Esophagus (tissue), 2 donors: Measurements from ENCODE around the gene SYNPR. TPM values are rescaled to one million over a fixed set of nuclear protein-coding genes. Genes with fewer than 3 reads are reported as not detected.

Source experiments
- H3K27ac ChIP-seq, 2 donors: one replicate each; pipeline ENCODE4 v1.5.1; 2013; ENCODE audit warnings: low read depth in 2 of 2, mild to moderate bottlenecking in 2 of 2, inconsistent platforms in 1 of 2, low read length in 1 of 2, moderate library complexity in 1 of 2
- H3K27me3 ChIP-seq, 2 donors: one replicate each; pipeline ENCODE4 v1.6.1; 2013; ENCODE audit warnings: low read length in 2 of 2, control low read depth in 1 of 2, mild to moderate bottlenecking in 1 of 2; ENCODE audit not compliant: insufficient read depth in 2 of 2, control insufficient read depth in 1 of 2
- H3K36me3 ChIP-seq, 2 donors: one replicate each; pipeline ENCODE4 v1.6.1; 2013; ENCODE audit warnings: low read length in 1 of 2; ENCODE audit not compliant: control insufficient read depth in 2 of 2, insufficient read depth in 2 of 2
- H3K4me1 ChIP-seq, 2 donors: one replicate each; pipeline ENCODE4 v1.6.1; 2013; ENCODE audit warnings: low read length in 1 of 2; ENCODE audit not compliant: control insufficient read depth in 2 of 2, insufficient read depth in 2 of 2
- H3K4me3 ChIP-seq, 2 donors: one replicate each; pipeline ENCODE4 v1.5.1; 2013; ENCODE audit warnings: low read length in 2 of 2, mild to moderate bottlenecking in 2 of 2, low read depth in 1 of 2, moderate library complexity in 1 of 2
- H3K9me3 ChIP-seq, 2 donors: one replicate each; pipeline ENCODE4 v1.6.1; 2013; ENCODE audit warnings: mild to moderate bottlenecking in 2 of 2, low read depth in 1 of 2, low read length in 1 of 2, moderate library complexity in 1 of 2; ENCODE audit not compliant: control insufficient read depth in 2 of 2, insufficient read depth in 1 of 2
- WGBS, 2 donors: extraction: QIAGEN DNeasy Blood & Tissue Kit; methylation state at CpG; one replicate each; pipeline ENCODE4 v1.1.7; 2013; 5-methylcytosine and 5-hydroxymethylcytosine counted together
- polyA plus RNA-seq, 2 donors: library from polyadenylated mRNA; stranded (reverse); fragments of 200-250 nt; gene quantifications; one replicate each; pipeline ENCODE4 v1.2.3, GENCODE V29; 2013
- donor health status: healthy with polysubstance abuse.
- donor health status: Bipolar disorder and iron deficiency.

Gene SYNPR
- polyA plus RNA-seq, 2 donors = not detected

DNA sequence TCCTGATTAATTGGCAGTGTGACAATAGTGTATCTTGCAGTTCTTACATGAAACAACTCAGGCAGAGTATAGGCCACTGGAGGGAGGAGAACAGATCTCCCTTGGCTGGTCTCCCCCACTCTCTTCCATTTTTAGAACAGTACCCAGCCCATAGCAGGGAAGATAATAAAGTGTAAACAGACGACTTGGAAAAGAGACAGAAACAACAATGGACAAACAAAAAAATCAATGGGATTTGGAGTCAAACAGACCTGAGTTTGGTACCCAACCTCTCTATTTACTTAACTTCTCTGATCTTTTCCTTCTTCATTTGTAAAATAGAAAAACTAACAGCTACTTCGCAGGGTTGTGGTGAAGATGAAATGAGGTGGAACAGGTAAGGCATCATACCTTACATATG is 315.7 kb downstream of the SYNPR start:
- H3K27me3 ChIP-seq = no peaks in the 10 kb centered on the region
- no peaks in the 10 kb centered on the region for H3K4me1 ChIP-seq
- H3K36me3 ChIP-seq = no peaks in the 10 kb centered on the region
- no peak overlapping the region for H3K4me3 ChIP-seq
- peaks cover 0 to 2% of the 10 kb centered on the region in 2 donors for H3K9me3 ChIP-seq
- 50 to 60% methylated on average over 2 of the region's 2 CpGs for WGBS, 2 donors
- no peak overlapping the region for H3K27ac ChIP-seq

- no peaks in the 10 kb centered on the region for H3K27me3 ChIP-seq
- no peak overlapping the region for H3K4me3 ChIP-seq
- no peaks in the 10 kb centered on the region for H3K4me1 ChIP-seq
- H3K36me3 ChIP-seq = no peaks in the 10 kb centered on the region
- no peak overlapping the region for H3K27ac ChIP-seq
- H3K9me3 ChIP-seq = no peaks in the 10 kb centered on the region
Measured at GRCh38 chr3:63595221-63595620, 317.1 kb downstream of the SYNPR start.

DNA sequence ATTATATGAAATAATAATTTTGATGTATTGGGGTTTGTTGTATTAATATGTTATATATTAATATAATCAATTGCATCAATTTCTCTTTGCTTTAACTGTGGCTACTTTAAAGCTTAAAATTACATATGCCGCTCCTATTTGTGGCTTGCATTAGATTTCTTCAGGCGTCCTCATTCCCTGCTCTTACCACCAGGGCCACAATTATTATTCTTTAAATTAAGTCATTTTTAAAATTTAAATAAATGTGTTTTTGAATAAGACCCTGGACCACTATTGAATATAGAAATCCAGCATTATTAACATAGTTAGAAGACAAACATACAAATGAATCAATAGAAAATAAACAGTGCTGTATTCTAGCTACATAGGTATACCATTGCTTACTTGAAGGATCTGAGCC is 318.9 kb downstream of the SYNPR start:
- no peak overlapping the region for H3K27ac ChIP-seq
- H3K4me1 ChIP-seq = no peaks in the 10 kb centered on the region
- 84 to 92% methylated on average over 2 of the region's 2 CpGs for WGBS, 2 donors
- no peak overlapping the region for H3K4me3 ChIP-seq
- no peaks in the 10 kb centered on the region for H3K36me3 ChIP-seq
- no peaks in the 10 kb centered on the region for H3K9me3 ChIP-seq
- H3K27me3 ChIP-seq = no peaks in the 10 kb centered on the region

DNA sequence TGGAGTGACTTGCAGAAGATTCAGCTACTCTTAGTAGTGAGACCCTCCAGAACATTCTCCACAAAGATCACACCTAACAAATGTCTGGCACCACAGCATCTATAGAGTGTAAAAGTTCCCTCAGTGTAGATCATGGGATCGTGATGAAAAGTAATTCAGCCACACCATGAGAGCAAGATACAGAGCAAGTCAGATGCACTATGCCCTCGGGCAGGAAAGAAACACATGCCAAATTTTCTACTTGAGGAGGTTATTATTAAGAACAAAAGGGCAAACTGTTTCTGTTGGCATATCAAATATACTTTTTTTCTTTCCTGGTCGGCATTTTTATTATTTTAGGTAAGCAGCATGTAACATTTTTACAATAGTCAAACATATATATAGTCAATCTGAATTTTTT is 329.6 kb downstream of the SYNPR start:
- no peak overlapping the region for H3K4me3 ChIP-seq
- no peaks in the 10 kb centered on the region for H3K4me1 ChIP-seq
- no peaks in the 10 kb centered on the region for H3K27me3 ChIP-seq
- 43 to 45% methylated on average over 3 of the region's 3 CpGs for WGBS, 2 donors
- no peak overlapping the region for H3K27ac ChIP-seq
- H3K9me3 ChIP-seq = no peaks in the 10 kb centered on the region
- no peaks in the 10 kb centered on the region for H3K36me3 ChIP-seq

- no peaks in the 10 kb centered on the region for H3K9me3 ChIP-seq
- H3K27me3 ChIP-seq = no peaks in the 10 kb centered on the region
- WGBS, 2 donors = 78 to 81% methylated on average over 7 of the region's 7 CpGs
- no peaks in the 10 kb centered on the region for H3K36me3 ChIP-seq
- H3K27ac ChIP-seq = no peak overlapping the region
- no peak overlapping the region for H3K4me3 ChIP-seq
- no peaks in the 10 kb centered on the region for H3K4me1 ChIP-seq
Measured at GRCh38 chr3:63609408-63609807, 331.3 kb downstream of the SYNPR start.

- WGBS, 2 donors = 81 to 91% methylated on average over 4 of the region's 4 CpGs
- Histone ChIP-seq H3K36me3 (no peaks in the 10 kb centered on the region), H3K9me3 (no peaks in the 10 kb centered on the region), H3K4me1 (no peaks in the 10 kb centered on the region), H3K4me3 (no peak overlapping the region), H3K27me3 (no peaks in the 10 kb centered on the region), H3K27ac (no peak overlapping the region)
Measured at GRCh38 chr3:63609834-63610233, 331.7 kb downstream of the SYNPR start.

DNA sequence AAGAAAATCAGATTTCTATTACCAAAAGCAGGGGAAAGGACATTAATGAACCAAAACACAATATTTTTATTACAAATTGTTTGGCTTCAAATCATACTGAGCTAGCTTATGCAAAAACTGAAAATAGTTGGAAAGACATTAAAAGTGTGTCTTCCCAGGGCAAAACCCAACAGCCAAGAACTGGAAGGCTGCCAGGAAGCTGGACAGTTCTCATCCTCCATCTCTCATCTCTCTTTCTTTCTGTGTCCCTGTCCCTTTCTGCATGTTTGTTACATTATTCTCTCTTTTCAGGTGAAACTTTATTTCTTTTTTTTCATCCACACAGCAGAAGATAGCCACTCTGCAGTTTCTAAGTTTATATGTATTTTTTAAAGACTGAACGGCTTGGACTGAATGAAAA is 333.3 kb downstream of the SYNPR start:
- WGBS, 2 donors = 88 to 92% methylated on average over 1 of the region's 1 CpG

DNA sequence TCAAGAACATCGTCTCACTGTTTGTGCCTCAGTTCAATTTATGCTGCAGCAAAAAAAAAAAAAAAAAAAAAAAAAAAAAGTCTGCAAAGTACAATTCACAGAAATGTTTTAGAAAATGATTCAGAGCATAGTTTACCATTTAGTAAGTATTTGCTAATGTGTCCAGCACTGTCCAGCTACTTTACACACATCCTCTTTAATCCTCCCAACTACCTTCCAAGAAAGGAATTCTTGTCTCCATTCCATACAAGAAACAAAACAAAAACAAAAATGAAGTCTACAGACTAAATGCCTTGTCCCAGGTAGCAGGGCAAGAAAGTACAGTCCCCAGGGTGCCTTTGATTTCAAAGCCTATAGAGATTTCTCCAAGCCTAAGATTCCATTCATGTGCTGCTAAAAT is 335.5 kb downstream of the SYNPR start:
- Histone ChIP-seq H3K27ac (no peak overlapping the region), H3K4me3 (no peak overlapping the region), H3K36me3 (no peaks in the 10 kb centered on the region), H3K27me3 (no peaks in the 10 kb centered on the region), H3K4me1 (no peaks in the 10 kb centered on the region), H3K9me3 (no peaks in the 10 kb centered on the region)
- WGBS, 2 donors = 47 to 56% methylated on average over 1 of the region's 1 CpG

More for the DNA sequence above, 333.3 kb downstream of the SYNPR start:
- Histone ChIP-seq H3K27ac (no peak overlapping the region), H3K4me1 (no peaks in the 10 kb centered on the region), H3K27me3 (no peaks in the 10 kb centered on the region), H3K4me3 (no peak overlapping the region), H3K9me3 (no peaks in the 10 kb centered on the region), H3K36me3 (no peaks in the 10 kb centered on the region)

- Histone ChIP-seq H3K27me3 (no peaks in the 10 kb centered on the region), H3K4me1 (no peaks in the 10 kb centered on the region), H3K4me3 (no peak overlapping the region), H3K36me3 (no peaks in the 10 kb centered on the region), H3K9me3 (no peaks in the 10 kb centered on the region), H3K27ac (no peak overlapping the region)
- 75 to 76% methylated on average over 4 of the region's 4 CpGs for WGBS, 2 donors
Measured at GRCh38 chr3:63617391-63617790, 339.3 kb downstream of the SYNPR start.

- Histone ChIP-seq H3K27me3 (no peaks in the 10 kb centered on the region), H3K36me3 (no peaks in the 10 kb centered on the region), H3K9me3 (no peaks in the 10 kb centered on the region), H3K27ac (no peak overlapping the region), H3K4me1 (no peaks in the 10 kb centered on the region), H3K4me3 (no peak overlapping the region)
- WGBS, 2 donors = 25 to 31% methylated on average over 8 of the region's 8 CpGs
Measured at GRCh38 chr3:63624941-63625560, 346.9 kb downstream of the SYNPR start.
